GM18511 (cell line): ENCODE data around the gene SGSM1.
"Not testable (repeated sequence)": the region's sequence is repeated elsewhere in the genome, so short reads cannot be mapped to it uniquely, and the experiment has no call there.

ENCODE experiments used
- ATAC-seq: cut with Tn5 transposase; IDR thresholded peaks from one replicate; pipeline ENCODE4 v1.9.1; 2021; ENCODE audit warnings: mild to moderate bottlenecking, moderate library complexity; ENCODE audit not compliant: unreplicated experiment

SGSM1 gene

DNA sequence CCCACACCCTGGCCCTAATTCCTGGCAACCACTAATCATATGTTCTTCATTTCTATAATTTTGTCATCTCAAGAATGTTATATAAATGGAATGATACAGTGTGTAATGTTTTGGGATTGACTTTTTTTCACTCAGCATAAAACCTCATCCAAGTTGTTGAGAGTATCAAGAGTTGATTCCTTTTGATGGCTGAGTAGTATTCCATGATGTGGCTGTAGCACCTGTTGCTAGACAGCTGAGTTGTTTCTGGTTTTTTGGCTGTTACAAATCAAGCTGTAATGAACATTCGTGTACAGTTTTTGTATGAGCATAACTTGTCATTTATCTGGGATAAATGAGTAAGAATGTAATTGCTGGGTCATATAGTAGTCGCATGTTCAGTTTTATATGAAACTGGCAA, 81.2 kb downstream of the SGSM1 start:
- ATAC-seq: no peak

DNA sequence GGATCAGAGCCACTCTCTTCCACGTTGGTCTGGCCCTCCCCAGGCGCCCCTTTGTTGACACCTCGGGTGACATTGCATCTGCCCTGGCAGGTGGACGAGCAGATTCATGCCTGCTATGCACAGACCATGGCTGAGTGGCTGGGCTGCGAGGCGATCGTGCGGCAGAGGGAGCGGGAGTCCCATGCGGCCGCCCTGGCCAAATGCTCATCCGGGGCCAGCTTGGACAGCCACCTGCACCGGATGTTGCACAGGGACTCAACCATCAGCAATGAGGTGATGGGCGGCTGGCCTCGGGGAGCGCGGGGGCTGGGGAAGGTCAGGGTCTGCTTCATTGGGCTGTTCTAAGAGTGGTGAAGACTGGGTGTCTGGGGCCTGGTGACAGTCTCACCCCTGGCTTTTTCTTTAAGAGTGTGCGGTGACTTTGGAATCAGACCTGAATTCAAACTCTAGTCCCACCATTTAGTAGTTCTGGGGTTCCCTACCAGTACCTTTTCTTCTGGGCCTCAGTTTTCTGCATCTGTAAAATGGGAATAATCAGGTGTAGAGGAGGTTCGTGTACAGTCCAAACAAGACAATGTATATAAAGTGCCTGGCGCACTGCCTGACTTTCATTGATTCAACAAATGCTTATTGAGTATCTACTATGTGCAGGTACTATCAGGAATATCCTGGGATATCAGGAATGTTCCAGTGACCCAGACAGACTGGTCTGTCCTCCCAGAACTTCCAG, 87.5 kb downstream of the SGSM1 start:
- ATAC-seq: no peak

DNA sequence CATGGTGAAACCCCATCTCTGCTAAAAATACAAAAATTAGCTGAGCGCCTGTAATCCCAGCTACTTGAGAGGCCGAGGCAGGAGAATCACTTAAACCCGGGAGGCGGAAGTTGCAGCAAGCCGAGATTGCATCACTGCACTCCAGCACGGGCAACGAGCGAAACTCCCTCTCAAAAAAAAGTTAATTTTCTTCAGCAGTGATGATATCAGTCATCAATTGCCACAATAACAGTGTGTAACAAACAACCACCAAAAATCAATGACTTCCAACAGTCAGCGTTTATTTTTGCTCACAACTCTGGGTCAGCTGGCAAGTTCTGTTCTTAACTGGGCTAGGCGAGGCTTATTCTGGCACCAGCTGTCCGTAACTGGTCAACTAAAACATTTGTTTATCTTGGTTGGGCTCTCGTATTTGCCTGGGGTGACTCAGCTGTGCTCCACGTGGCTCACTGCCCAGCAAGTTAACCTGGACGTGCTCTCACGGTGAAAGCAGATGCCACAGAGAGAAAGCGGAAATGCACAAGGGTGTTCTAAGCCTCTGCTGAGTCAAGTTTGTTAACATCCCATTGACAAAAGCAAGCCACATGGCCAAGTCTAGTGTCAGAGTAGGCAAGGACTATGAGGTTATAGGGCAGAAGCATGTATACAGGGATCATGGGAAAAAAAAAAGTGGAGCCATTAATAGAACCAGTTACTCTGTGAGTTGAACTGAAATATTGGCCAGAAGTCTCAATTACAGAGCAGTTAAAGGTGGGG, 88.4 kb downstream of the SGSM1 start:
- no peak for ATAC-seq

DNA sequence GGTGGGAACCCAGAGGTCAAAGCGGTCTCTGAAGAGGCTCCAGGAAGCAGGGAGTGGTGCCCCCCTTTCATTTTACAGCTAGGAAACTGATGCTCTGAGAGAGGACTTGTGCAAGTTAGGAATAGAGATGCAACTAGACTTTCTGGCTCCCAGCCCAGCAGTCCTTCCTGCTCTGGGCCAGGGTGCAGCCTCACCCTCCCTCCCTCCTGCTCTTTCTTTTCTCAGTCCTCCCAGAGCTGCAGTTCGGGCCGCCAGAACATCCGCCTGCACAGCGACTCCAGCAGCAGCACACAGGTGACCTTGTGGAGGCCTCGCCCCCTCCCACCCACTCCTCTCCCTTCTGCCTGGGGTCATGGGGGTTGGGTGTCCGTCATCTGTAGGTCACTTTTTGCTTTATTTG, 89.0 kb downstream of the SGSM1 start:
- ATAC-seq: no peak

DNA sequence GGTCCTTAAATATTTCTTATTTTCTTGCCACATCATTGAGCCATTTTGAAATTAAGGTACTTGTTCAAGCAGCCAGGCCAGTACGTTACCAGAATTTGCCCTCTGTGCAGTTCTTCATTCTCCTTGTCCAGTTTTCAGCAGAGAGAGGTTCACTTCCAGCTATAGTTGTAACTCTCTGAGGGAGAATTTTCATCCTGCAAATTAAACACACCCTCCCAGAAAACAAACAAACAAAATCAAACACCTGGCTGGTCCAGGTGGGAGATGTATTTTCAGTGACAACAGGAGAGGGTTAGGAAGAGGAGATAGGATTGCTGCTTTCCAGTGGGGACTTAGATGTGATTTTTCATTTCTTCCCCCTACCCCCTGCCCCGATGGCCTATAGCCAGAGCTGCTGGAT, 95.4 kb downstream of the SGSM1 start:
- no peak for ATAC-seq

DNA sequence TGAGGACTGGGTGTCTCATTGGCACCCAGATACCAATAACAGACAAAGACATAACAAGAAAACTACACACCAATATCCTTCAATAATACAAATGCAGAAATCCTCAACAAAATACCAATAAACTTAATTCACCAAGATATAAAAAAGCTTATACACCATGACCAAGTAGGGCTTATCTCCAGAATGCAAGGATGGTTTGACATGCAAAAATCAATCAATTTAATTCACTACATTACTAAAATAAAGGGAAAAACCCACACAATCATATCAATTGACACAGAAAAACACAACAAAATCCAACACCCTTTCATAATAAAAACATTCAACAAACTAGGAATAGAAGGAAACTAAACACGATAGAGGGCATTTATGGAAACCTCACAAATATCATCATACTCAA, 99.9 kb downstream of the SGSM1 start:
- no peak for ATAC-seq

DNA sequence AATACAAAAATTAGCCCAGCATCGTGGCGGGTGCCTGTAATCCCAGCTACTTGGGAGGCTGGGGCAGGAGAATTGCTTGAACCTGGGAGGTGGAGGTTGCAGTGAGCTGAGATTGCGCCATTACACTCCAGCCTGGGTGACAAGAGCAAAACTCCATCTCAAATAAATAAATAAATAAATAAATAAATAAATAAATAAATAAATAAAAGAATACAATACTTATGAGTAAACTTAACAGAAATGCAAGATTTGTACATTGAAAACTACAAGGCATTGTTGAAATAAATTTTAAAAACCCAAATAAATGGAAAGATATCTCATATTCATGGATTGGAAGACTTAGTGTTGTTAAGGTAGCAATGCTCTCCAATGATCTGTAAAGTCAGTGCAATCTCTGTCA, 101.1 kb downstream of the SGSM1 start:
- not testable (repeated sequence) for ATAC-seq

DNA sequence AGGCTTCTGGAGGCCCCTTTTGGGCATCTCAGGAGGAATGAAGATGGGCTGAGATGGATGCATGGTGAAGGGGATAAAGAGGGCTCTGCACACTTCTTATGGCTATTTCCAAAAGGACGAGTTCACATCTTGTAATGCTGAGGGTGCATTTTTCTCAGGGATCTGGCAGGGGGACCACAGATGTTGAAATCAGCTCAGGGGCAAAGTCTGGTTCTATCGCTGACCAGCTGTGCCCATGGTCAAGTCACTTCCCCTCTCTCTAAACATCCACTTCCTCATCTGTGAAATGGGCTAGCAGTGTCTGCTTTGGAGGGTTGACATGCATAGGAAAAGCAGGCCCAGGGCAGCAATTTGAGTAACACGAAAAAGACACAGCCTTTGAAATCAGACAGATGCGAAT, 114.0 kb downstream of the SGSM1 start:
- no peak for ATAC-seq

DNA sequence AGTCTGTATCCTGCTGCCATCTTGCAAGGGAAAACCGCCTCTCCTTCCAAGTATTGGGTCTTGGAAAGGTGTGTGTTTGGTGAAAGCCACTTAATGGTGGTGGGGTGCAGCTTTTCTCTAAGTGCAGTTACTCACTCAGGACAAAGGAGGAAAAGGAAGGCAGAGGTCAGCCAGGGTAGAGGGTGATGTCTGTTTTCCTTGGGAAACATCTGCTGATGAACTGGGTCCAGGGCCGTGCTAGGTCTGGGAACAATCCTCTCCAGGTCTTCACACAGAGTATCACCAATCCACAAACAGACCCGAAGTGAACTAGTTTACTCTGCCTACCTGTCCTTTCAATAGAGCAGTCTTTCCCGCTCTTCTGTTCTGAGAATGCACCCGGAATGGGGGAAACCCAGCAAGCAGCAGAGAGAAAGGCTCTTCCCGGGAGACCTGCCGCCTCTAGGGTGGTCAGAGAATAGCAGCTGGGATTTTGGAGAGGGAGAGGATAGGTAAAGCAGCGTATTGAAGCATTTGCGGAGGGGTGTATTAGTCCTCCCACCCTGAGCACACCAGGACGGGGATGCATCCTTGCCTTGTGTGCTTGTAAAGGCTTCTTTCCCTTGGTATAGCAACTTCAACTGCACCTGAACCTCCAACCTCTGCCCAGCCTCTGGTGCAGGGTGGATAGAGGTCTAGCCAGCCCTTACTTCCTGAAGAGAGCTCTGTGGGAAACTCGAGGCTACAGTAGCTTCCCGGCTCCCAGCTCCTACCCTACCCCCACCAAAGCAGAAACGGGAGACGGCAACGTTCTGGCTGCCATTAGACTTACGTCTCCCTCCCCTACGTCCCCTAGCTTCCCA, 119.8 kb downstream of the SGSM1 start:
- ATAC-seq: no peak

DNA sequence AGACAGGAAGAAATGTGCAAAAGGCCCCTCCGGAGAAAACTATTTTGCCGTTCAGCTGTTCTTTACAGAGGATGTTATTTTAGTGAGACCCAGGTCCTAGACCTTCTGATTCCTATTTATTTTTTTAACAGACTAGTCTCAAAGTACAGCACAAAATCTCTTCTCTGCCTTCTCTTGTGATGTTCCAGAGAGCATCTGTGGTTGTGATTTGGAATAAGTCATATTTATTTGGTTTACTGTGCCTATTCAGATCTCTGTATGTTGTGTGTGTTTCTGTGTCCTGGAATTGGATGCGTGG, 120.4 kb downstream of the SGSM1 start:
- ATAC-seq: no peak

DNA sequence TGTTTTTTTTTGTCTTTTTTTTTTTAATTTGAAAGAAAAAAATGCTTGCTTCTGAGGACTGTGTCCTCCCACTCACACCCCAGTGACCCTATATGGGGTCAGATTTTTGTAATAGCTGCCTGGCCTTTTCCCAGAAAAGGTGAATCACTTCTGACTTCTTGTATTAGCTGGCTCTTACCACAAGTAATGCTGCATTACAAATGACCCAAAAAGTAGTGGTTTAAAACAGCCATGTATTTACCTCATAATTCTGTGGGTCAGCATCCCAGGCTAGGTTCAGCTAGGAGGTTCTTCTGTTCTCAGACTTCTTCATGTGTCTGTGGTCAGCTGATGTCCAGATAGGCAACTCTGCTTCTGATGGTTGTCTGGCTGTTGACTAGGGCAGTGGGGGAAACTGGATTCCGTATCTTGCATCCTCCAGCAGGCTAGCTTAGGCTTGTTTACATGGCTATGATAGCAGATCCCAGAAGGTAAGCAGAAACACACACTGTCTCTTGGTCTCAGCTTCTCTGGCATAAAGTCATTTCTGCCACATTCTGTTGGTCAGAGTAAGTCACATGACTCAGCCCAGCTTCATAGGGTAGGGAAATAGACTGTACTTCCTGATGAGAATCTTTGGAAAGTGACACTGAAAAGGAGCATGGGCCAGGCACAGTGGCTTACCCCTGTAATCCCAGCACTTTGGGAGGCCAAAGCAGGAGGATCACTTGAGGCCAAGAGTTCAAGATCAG, 121.0 kb downstream of the SGSM1 start:
- ATAC-seq: no peak

DNA sequence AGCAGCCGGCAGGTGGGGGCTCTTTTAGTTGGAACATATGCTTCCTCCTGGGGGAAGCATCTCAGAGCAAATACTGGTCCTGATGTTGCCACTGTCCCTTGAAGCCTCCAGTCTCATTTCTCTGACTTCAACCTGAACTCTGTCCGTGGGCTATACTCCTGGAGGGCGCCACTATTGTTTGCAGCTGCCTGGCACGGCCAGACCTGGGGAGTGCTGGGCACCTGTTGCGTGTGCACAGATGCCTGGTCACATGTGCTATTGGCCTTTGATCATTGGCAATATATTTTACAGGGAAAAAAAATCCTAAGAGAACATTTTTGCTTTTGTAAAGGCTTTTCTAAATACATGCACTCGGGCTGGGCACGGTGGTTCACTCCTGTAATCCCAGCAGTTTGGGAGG, 122.3 kb downstream of the SGSM1 start:
- ATAC-seq: no peak

DNA sequence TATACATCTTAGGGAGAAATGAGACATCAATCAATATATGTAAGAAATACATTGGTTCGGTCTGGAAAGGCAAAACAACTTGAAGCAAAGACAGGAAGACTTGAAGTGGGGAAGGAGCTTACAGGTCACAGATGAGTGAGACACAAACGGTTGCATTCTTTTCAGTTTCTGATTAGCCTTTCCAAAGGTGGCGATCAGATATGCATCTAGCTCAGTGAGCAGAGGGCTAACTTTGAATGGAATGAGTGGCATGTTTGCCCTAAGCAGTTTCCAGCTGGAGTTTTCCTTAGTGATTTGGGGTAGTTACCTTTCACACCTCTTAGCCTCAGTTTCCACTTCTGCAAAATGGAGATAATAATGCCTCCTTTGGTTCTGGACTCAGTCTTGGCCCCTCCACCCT, 124.7 kb downstream of the SGSM1 start:
- no peak for ATAC-seq

DNA sequence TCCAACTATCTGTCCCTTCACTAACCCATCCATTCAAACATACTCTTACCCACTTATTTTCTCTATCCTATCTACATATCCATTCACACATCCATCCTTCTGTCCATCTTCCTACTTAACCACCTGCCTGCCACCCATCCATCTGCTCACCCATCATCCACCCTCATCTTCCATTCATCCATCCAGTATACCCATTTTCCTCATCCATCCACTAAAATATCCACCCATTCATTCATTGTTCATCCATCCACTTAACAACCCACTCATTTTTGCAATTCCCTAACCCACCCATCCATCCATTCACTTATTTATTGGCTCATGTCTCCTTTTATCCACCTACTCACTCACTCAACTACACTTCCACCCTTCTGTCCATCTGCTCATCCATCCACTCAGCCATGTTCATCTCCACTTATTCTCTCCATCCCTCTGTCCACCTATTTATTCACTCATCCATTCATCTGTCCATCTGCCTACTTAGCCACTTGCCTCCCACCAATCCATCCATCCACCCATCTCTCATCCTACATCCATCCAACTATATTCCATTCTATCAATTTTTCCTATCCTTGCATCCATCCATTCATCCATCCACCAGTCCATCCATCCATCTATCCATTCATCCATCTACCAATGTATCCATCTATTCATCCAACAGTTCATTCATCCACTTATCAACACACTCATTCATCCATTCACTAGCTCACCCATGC, 129.9 kb downstream of the SGSM1 start:
- ATAC-seq: no peak

DNA sequence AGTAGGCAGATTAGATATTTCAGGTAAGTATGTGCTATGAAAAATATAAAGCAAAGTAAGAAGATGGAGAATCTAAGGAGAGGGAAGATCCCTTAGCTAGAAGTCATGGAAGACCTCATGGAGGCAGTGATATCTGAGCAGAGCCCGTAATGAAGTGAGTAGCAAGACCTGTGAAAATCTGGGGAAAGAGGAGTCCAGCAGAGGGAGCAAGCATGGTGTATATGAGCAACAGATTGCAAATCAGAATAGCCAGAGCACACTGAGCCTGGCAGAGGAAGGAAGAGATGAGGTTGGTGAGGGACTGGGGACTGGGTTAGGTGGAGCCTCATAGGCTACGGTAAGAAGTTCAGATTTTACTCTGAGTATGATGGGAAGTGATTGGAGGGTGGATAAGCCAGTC, 131.1 kb downstream of the SGSM1 start:
- no peak for ATAC-seq

DNA sequence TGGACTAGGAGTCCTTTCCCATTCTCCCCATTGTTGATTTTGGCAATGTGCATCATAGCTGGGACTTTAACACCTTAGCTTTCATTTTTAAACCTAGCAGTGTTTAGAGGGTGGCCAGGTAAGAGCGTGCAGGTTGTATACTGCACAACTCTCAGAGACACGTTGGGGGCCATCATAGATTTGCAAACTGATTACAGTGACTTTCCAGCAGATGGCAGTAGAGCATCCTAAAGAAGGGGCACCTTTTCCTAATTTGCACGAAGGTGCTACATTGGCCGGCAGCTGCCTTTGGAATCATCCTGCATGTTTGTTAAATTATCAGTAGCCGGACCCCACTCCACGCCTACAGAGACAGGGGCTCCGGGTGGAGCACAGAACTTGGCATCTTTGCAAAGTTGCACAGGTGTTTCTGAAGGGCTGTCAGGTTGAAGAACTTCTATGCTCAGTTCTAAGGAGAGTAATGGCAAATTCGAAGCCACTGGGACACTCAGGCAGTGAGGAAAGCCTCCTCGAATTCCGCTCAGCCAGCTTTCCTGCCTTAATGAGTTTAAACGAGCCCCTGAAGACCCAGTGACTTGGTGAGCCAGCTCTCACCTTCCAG, 132.8 kb downstream of the SGSM1 start:
- ATAC-seq: no peak

DNA sequence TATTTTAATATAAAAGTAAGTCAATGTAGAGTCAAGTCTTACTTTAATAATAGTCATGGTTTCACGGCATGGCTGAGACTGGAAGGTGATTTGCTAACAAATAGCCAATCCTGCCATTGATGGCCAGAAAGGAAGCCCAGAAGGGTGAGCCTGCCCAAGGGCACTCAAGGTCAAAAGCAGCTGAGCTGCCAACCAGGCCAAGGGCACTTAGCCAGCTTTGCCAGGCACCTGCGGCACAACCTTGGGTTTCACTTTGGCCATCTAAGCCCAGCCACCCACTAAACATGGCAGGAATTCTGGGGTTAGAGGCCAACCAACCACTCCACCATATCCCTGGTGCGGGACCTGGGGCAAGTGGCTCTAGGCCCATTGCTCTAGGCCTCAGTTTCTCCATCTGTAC, 136.3 kb downstream of the SGSM1 start:
- no peak for ATAC-seq

DNA sequence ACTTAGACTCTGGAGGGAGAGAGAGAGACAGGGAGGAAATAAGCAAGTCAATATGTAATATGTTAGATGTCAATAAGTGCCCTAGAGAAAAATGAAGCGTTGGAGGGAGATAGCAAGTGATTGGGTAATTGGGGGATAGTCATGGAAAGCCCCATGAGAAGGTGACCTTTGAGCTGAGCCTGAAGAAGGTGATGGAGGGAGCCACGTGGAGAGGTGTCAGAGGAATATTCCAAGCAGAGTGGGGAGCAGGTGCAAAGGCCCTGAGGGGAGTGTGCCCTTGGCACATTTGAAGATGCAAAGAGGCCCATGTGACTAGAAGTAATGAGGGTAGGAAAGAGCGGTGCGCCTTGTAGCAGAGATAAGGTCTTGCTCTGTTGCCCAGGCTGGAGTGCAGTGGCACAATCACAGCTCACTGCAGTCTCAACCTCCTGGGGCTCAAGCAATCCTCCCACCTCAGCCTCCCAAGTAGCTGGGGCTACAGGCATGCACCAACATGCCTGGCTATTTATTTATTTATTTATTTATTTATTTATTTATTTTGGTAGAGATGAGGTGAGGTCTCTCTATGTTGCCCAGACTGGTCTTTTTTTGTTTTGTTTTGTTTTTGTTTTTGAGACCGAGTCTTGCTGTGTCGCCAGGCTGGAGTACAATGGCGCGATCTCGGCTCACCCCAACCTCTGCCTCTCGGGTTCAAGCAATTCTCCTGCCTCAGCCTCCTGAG, 138.4 kb downstream of the SGSM1 start:
- no peak for ATAC-seq

DNA sequence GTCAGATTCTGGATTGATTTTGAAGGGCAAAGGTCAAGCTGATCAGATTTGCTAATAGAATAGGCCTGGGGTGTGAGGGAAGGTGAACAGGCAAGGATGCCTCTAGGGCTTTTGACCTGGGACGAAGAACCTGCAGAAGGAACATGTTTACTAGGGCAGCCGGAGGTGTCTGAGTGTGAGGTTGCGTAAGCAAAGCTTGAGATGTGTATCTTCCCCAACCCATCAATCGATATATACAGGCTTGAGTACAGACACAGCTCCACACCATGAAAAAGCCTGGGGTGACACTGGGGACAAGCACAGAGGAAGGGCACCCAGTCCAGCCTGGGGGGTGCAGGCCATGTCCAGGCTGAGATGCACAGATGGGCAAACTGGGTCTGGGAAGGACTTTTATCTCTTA, 139.4 kb downstream of the SGSM1 start:
- no peak for ATAC-seq

DNA sequence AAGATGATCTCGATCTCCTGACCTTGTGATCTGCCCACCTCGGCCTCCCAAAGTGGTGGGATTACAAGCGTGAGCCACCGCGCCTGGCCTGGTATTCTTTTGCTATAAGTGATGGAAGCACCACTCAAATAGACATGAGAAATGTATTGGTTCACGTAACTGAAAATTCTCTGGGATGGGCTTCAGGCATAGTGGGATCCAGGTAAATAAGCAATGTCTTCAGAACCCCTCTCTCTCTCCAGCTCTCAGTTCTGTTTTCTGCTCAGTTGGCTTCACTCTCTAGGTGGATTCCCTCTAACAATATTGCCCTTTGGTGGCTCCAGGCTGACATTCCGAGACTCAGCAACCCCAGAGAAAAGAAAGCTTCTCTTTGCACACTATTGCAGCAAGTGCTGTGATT, 141.4 kb downstream of the SGSM1 start:
- no peak for ATAC-seq
